T-cell (primary cell): ENCODE measurements around the gene PLEKHG5. TPM values are rescaled to one million over a fixed set of nuclear protein-coding genes. Genes with fewer than 3 reads are reported as not detected.
A peak's percentile ranks its signal among the peaks of the same experiment; 100 is the strongest.

ENCODE experiments used
- ATAC-seq, 4 experiments: fragments of 200-7000 bp in 3 of 4; fragments of 150-1000 bp in 1 of 4; cut with Tn5 transposase; replicated peaks in 1 of 4; 1 replicate in 3 of 4; 2 replicates in 1 of 4; pipeline ENCODE4 v1.10.0; 2021; ENCODE audit warnings: moderate library complexity in 3 of 4, mild to moderate bottlenecking in 2 of 4, moderate number of reproducible peaks in 1 of 4
- CTCF ChIA-PET, 2 donors: fragments of 300-600 bp; sonication (Branson Sonifier 250); formaldehyde crosslinking; loops; one replicate each; lab custom pipeline; 2022; ENCODE audit warnings: antibody characterized with exemption in 2 of 2; lab: Charles Lee
- POLR2A ChIA-PET, 2 donors: fragments of 300-600 bp; sonication (Branson Sonifier 250); formaldehyde crosslinking; loops; one replicate each; lab custom pipeline; 2022; ENCODE audit warnings: antibody characterized with exemption in 2 of 2; lab: Charles Lee
- DNase-seq, 35 experiments: peaks; one replicate each; pipeline versions ENCODE4 v3.0.0 to v3.0.0-alpha.2; 2013 to 2023
- H3K27ac ChIP-seq: one replicate; pipeline ENCODE4 v1.5.1; 2013; ENCODE audit warnings: low read length
- H3K27me3 ChIP-seq, 2 experiments: replicated peaks in 1 of 2; 1 replicate in 1 of 2; 2 replicates in 1 of 2; pipeline versions ENCODE4 v1.6.1 to v1.7.0; 2013; ENCODE audit warnings: low read length in 1 of 2, mixed read lengths in 1 of 2; ENCODE audit not compliant: control insufficient read depth in 2 of 2, insufficient read depth in 2 of 2; ENCODE audit errors: extremely low read depth in 1 of 2
- H3K36me3 ChIP-seq, 2 donors: 1 replicate in 1 of 2; 2 replicates in 1 of 2; pipeline versions ENCODE4 v1.6.1 to v1.7.0; 2013; ENCODE audit warnings: low read length in 1 of 2; ENCODE audit not compliant: control insufficient read depth in 2 of 2, insufficient read depth in 1 of 2; ENCODE audit errors: extremely low read depth in 1 of 2
- H3K4me1 ChIP-seq, 2 experiments: 1 replicate in 1 of 2; 2 replicates in 1 of 2; pipeline versions ENCODE4 v1.6.1 to v1.7.0; 2013; ENCODE audit warnings: low read length in 2 of 2, mixed read lengths in 1 of 2; ENCODE audit not compliant: insufficient read depth in 2 of 2, control insufficient read depth in 1 of 2; ENCODE audit errors: extremely low read depth in 1 of 2
- H3K4me3 ChIP-seq, 2 donors: 1 replicate in 1 of 2; 2 replicates in 1 of 2; pipeline versions ENCODE4 v1.5.1 to v1.7.0; 2013; ENCODE audit warnings: mild to moderate bottlenecking in 2 of 2, low read length in 1 of 2, moderate library complexity in 1 of 2; ENCODE audit not compliant: control insufficient read depth in 1 of 2; ENCODE audit errors: extremely low read depth in 1 of 2
- H3K9me3 ChIP-seq: 2 replicates; pipeline ENCODE4 v1.7.0; 2013
- H3K27ac Mint-ChIP-seq, 2 donors: one replicate each; pipeline ENCODE4 v1.8.0; 2020 to 2021; ENCODE audit warnings: mild to moderate bottlenecking in 2 of 2, mixed read lengths in 2 of 2
- H3K27me3 Mint-ChIP-seq, 2 donors: one replicate each; pipeline ENCODE4 v1.8.0; 2021 to 2022; ENCODE audit warnings: mixed read lengths in 2 of 2
- H3K36me3 Mint-ChIP-seq: one replicate; pipeline ENCODE4 v1.8.0; 2021; ENCODE audit warnings: mixed read lengths
- H3K4me1 Mint-ChIP-seq, 3 donors: one replicate each; pipeline ENCODE4 v1.8.0; 2020 to 2022; ENCODE audit warnings: mixed read lengths in 3 of 3, mild to moderate bottlenecking in 1 of 3
- H3K4me3 Mint-ChIP-seq, 3 donors: one replicate each; pipeline ENCODE4 v1.8.0; 2020 to 2022; ENCODE audit warnings: mild to moderate bottlenecking in 3 of 3, mixed read lengths in 3 of 3, moderate library complexity in 3 of 3
- H3K9me3 Mint-ChIP-seq, 3 donors: one replicate each; pipeline ENCODE4 v1.8.0; 2020 to 2022; ENCODE audit warnings: mixed read lengths in 3 of 3
- WGBS: methylation state at CpG from one replicate; pipeline ENCODE4 v1.1.5; 2013; ENCODE audit warnings: missing lambda C conversion rate; ENCODE audit not compliant: insufficient coverage; 5-methylcytosine and 5-hydroxymethylcytosine counted together
- total RNA-seq, 35 experiments: library from RNA in 6 of 35; stranded (reverse) in 6 of 35; fragments of 120-200 nt in 1 of 35; gene quantifications; one replicate each; pipeline versions ENCODE4 v1.2.1 to v1.2.4 and lab custom pipeline; 2013 to 2026

Gene PLEKHG5
- total RNA-seq, 5 donors from 2014 or later (not counting 1 experiment from before 2014, with no cell fraction given), result 7.1 to 18.2 (median 8.4) TPM

DNA sequence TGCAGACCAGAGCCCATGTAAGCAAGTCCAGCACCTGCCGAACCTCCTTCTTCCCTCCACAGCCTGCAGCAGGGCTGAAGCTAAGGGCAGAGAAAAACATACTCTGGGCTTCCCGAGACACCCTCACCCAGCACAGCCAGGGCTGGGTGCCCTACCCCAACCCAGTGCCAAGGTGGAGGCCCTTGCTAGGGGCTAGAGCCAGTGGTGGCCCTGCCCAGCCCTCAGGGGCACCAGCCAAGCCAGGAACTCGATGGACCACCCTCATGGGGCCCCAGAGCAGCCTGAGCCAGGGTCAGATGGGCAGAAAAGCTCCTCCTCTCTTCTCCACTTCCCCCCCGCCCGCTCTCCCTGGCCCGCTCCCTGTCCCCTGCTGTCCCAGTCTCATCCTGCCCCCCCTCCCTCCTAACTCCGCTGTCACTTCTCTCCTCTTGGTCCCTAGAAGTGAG, 41.4 kb downstream of the PLEKHG5 start:
- DNase-seq (no peak), ATAC-seq (no peak)
- CTCF ChIA-PET, result no interaction called here
- POLR2A ChIA-PET, result interaction anchor here (0.5 to 1.1 kb wide), 3 partner anchors 10 to 31 kb away, joined by 3 to 4 read pairs (median 4); no protein-coding TSS in a partner anchor
- Histone ChIP-seq H3K27ac (no peak overlapping the region), H3K4me1 (peaks cover 9 to 45% of the 10 kb centered on the region in 2 experiments), H3K27me3 (peaks cover 5 to 88% of the 10 kb centered on the region in 2 experiments), H3K4me3 (no peak overlapping the region), H3K9me3 (no peaks in the 10 kb centered on the region), H3K36me3 (no peaks in the 10 kb centered on the region)
- H3K4me3 Mint-ChIP-seq, result peak overlapping the region in 1 of 3 donors; percentile 60
- H3K4me1 Mint-ChIP-seq, result peaks cover 21 to 36% (median 22%) of the 10 kb centered on the region in 3 donors
- H3K27me3 Mint-ChIP-seq, result peaks cover 30 to 53% of the 10 kb centered on the region in 2 donors
- no peaks in the 10 kb centered on the region for H3K9me3 Mint-ChIP-seq
- H3K27ac Mint-ChIP-seq, result no peak overlapping the region
- WGBS, result 63% methylated on average over 2 of the region's 7 CpGs
- no peaks in the 10 kb centered on the region for H3K36me3 Mint-ChIP-seq

DNA sequence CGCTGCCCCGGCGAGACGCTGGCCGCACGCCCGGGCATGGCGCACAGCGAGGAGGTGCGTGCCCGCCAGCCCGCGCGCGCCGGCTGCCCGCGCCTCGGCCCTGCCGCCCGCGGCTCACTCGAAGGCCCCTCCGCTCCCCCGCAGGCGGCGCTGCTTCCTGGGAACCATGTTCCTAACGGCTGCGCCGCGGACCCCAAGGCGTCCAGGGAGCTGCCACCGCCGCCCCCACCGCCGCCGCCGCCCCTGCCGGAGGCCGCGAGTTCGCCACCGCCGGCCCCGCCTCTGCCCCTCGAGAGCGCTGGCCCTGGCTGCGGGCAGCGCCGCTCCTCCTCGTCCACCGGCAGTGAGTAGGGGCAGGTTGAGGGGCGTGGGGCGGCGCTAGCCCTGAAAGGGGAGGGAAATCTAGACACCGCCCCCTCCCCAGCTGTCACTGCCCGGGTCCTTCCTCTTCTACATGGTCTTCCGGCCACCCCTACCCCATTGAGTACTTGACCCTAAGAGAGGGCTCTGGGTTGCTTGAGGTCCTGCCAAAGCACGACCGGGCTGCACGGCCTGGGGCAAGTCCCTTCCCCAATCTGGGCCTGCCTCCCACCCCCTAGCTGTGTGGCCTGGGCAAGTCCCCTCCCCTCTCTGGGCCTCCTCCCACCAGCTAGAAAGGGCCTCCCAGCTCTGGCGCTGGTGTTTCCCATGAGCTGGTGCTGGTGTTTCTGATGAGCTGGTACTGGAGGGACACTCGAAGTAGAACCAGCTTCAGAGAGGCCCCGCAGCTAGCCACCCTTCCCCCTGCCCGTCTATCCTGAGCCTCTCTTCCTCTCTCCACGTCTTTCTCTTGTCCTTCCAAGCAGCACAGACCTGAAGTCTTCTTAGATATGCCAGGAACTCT, 42.5 kb downstream of the PLEKHG5 start:
- peak in 8 of 35 experiments; percentile 29 to 62 (median 36) for DNase-seq

DNA sequence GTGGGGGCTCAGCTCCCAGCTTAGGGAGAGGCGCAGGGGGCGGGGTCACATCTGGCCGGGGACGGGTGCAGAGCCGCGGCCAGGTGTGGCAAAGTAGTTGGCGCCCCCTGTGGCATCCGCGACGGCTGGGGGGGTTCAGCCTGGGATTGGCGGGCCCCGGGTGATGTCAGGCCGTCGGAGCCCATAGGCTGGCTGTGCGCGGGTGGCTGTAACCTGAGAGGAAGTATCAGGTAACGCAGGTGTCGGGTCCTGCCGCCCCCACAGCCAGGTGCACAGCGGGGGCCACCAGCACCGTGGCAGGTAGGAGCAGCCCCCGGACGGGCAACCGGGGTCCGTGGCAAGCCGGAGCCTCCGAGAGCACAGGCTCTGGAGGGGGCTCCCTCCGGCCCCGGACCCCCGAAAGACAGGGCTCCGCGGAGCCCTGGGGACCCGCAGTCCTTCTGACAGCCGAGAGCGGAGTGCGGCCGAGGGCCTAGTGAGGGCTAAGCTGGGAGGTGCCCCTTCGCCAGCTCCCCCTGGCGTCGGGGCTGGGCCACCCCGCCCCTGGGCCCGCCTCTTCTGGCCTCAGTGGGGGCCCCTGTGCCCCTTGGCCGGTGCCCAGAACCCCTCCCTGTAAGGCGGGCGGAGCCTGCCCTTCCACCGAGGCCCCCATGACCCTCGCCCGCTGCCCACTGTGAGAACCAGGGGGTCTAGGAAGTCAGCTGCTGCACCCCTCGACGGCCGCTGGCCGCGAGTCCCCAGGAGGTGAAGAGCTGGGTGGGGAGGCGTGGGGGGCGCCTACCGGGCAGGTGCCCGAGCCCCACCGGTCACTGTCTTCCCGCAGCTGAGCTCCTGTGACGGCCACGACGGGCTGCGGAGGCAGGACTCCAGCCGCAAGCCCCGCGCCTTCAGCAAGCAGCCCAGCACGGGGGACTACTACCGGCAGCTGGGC, 43.4 kb downstream of the PLEKHG5 start:
- no peaks in the 10 kb centered on the region for H3K36me3 Mint-ChIP-seq
- POLR2A ChIA-PET, result interaction anchor here in 1 of 2 donors (0.6 kb wide), 1 partner anchor 66 kb away, joined by 11 read pairs; no protein-coding TSS in a partner anchor
- no peaks in the 10 kb centered on the region for H3K9me3 ChIP-seq
- H3K9me3 Mint-ChIP-seq, result no peaks in the 10 kb centered on the region
- H3K27ac ChIP-seq, result no peak overlapping the region
- no peak overlapping the region for H3K27ac Mint-ChIP-seq
- peaks cover 16 to 30% (median 19%) of the 10 kb centered on the region in 3 donors for H3K4me1 Mint-ChIP-seq
- H3K4me3 Mint-ChIP-seq, result peak overlapping the region; percentile 62 to 74 (median 64)
- H3K4me1 ChIP-seq, result peaks cover 8 to 36% of the 10 kb centered on the region in 2 experiments
- peak overlapping the region in 1 of 2 donors; percentile 37 for H3K4me3 ChIP-seq
- CTCF ChIA-PET, result interaction anchor here in 1 of 2 donors (1.4 to 2.2 kb wide), 2 partner anchors 12 to 16 kb away, joined by 3 to 8 read pairs; no protein-coding TSS in a partner anchor
- ATAC-seq, result peak; percentile 52 to 79 (median 56)
- no peaks in the 10 kb centered on the region for H3K36me3 ChIP-seq
- peaks cover 5 to 92% of the 10 kb centered on the region in 2 experiments for H3K27me3 ChIP-seq
- H3K27me3 Mint-ChIP-seq, result peaks cover 32 to 54% of the 10 kb centered on the region in 2 donors
- WGBS, result 6% methylated on average over 62 of the region's 68 CpGs
- peak in 31 of 35 experiments; percentile 28 to 68 (median 52) for DNase-seq

More for the DNA sequence above, 42.5 kb downstream of the PLEKHG5 start:
- Mint-ChIP-seq H3K27ac (peak overlapping the region; percentile 16 to 17), H3K4me1 (peaks cover 23 to 37% (median 26%) of the 10 kb centered on the region in 3 donors), H3K27me3 (peaks cover 39 to 58% of the 10 kb centered on the region in 2 donors), H3K36me3 (no peaks in the 10 kb centered on the region), H3K9me3 (no peaks in the 10 kb centered on the region), H3K4me3 (peak overlapping the region; percentile 49 to 62 (median 60))
- no peak overlapping the region for H3K4me3 ChIP-seq
- ATAC-seq, result peak; percentile 29 to 54 (median 41)
- H3K27me3 ChIP-seq, result peaks cover 5 to 92% of the 10 kb centered on the region in 2 experiments
- ChIA-PET CTCF (interaction anchor here in 1 of 2 donors (0.7 to 2.2 kb wide), 2 partner anchors 11 kb away, joined by 5 to 8 read pairs; no protein-coding TSS in a partner anchor), POLR2A (interaction anchor here (0.9 to 1.1 kb wide), 2 partner anchors 11 to 15 kb away, joined by 4 to 9 read pairs; no protein-coding TSS in a partner anchor)
- WGBS, result 5% methylated on average over 44 of the region's 66 CpGs
- H3K27ac ChIP-seq, result no peak overlapping the region
- H3K36me3 ChIP-seq, result no peaks in the 10 kb centered on the region
- H3K4me1 ChIP-seq, result peaks cover 9 to 39% of the 10 kb centered on the region in 2 experiments
- H3K9me3 ChIP-seq, result no peaks in the 10 kb centered on the region

DNA sequence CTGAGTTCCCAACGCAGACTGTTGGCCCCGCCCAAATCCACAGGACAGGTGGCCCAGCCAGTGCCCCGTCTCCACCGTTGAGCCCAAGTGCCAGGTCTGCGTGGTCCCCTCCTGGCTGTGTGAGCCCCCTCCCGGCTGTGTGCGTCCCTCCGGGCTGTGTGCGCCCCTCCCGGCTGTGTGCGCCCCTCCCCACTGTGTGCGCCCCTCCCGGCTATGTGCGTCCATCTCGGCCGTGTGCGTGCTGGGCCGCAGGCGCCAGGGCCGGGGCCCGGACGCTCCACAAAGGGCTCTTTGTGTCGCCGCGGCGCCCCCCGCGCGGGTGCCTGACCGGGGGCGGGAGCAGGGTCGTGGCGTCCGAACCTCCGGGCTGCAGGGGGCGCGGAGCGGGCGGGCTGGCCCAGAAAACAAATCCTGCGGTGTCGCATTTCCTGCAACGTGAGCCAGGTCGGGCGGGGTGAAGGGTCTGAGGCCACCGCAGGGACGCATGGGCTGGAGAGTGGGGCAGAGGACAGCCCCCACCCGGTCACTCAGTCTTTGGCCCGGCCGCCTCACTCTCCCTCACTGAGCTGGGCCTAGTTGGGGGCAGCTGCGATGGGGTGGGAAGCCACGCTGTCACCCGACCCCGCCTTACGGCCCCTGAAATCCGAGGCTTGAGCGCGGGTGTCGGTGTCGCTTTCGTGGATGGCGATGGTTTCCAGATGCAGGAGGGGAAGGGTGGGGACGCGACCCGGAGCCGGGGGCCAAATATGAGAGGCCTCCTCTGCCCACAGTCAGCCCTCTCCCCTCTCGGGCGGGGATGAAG, 44.2 kb downstream of the PLEKHG5 start:
- H3K9me3 Mint-ChIP-seq, result no peaks in the 10 kb centered on the region
- H3K27ac ChIP-seq, result no peak overlapping the region
- H3K9me3 ChIP-seq, result no peaks in the 10 kb centered on the region
- no peak for DNase-seq
- H3K27ac Mint-ChIP-seq, result no peak overlapping the region
- no peaks in the 10 kb centered on the region for H3K36me3 ChIP-seq
- ChIA-PET CTCF (interaction anchor here (1.2 to 1.4 kb wide), 2 partner anchors 17 to 26 kb away, joined by 3 read pairs; no protein-coding TSS in a partner anchor), POLR2A (no interaction called here)
- ATAC-seq, result peak in 3 of 4 experiments; percentile 5 to 29 (median 8)
- peaks cover 5 to 84% of the 10 kb centered on the region in 2 experiments for H3K27me3 ChIP-seq
- H3K4me3 ChIP-seq, result peak overlapping the region; percentile 37 to 47
- H3K4me1 ChIP-seq, result peaks cover 8 to 36% of the 10 kb centered on the region in 2 experiments
- WGBS, result 2% methylated on average over 47 of the region's 67 CpGs
- peaks cover 16 to 30% (median 17%) of the 10 kb centered on the region in 3 donors for H3K4me1 Mint-ChIP-seq
- peaks cover 29 to 49% of the 10 kb centered on the region in 2 donors for H3K27me3 Mint-ChIP-seq
- no peaks in the 10 kb centered on the region for H3K36me3 Mint-ChIP-seq
- H3K4me3 Mint-ChIP-seq, result peak overlapping the region; percentile 62 to 74 (median 64)

DNA sequence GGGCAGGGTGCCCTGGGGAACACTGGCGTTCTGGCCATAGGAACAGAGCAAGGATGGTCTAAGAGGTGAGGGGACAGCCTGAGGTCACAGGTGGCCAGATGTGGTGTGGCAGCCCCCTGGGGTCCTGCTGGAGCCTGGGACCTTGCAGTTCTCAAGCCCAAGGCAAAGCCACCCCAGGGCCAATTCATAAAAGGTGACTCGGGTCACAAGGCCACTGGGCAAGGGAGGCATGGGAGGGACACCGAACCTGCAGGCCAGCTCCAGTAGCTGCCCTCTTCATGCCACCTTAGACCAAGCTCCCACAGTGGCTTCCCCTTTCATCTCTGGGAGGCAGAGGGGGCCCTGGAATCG, 44.8 kb downstream of the PLEKHG5 start:
- peak overlapping the region in 1 of 2 donors; percentile 12 for H3K4me3 ChIP-seq
- Mint-ChIP-seq H3K36me3 (no peaks in the 10 kb centered on the region), H3K27me3 (peaks cover 29 to 51% of the 10 kb centered on the region in 2 donors), H3K4me3 (peak overlapping the region in 2 of 3 donors; percentile 6 to 74), H3K4me1 (peaks cover 16 to 30% (median 17%) of the 10 kb centered on the region in 3 donors), H3K9me3 (no peaks in the 10 kb centered on the region), H3K27ac (peak overlapping the region in 1 of 2 donors; percentile 61)
- peaks cover 8 to 36% of the 10 kb centered on the region in 2 experiments for H3K4me1 ChIP-seq
- no peak for DNase-seq
- H3K27me3 ChIP-seq, result peaks cover 5 to 84% of the 10 kb centered on the region in 2 experiments
- no peaks in the 10 kb centered on the region for H3K9me3 ChIP-seq
- H3K36me3 ChIP-seq, result no peaks in the 10 kb centered on the region
- ATAC-seq, result no peak
- no peak overlapping the region for H3K27ac ChIP-seq
- ChIA-PET POLR2A (no interaction called here), CTCF (interaction anchor here in 1 of 2 donors (1.2 kb wide), 1 partner anchor 26 kb away, joined by 3 read pairs; no protein-coding TSS in a partner anchor)
- WGBS, result 53% methylated on average over 4 of the region's 4 CpGs
